Airway epithelial cell (primary cell): ENCODE data around the gene NMUR1. TPM values are rescaled to one million over a fixed set of nuclear protein-coding genes. Genes with fewer than 3 reads are reported as not detected.

Experiments
- total RNA-seq: library from RNA; depleted of rRNA; stranded (reverse); fragments of >200 nt; gene quantifications from 2 replicates; pipeline ENCODE4 v1.2.3, GENCODE V29; 2015

Gene NMUR1
- total RNA-seq: 0.05 TPM in 1 of 2 replicates, not detected in the other

GRCh38 chr2:231530099-231531011, at the start of gene NMUR1:
TSS of gene NMUR1 (minus strand) at chr2:231530445. CDS start at chr2:231530361, 84 bp downstream.

Other genes starting within 250 kb of the NMUR1 start
- gene B3GNT7, start 134.7 kb downstream of the NMUR1 start, total RNA-seq: 0.28 and 0.85 TPM in 2 replicates
- 189 and 203 TPM in 2 replicates for gene NCL, start 66.0 kb downstream of the NMUR1 start, total RNA-seq
- gene TEX44, start 62.4 kb upstream of the NMUR1 start, total RNA-seq: not detected in 2 replicates
- gene PTMA, start 178.1 kb upstream of the NMUR1 start, total RNA-seq: 1,361 and 1,471 TPM in 2 replicates